GM18861 (cell line): ENCODE results near the gene ULK4.
"Not testable (repeated sequence)": the region's sequence is repeated elsewhere in the genome, so short reads cannot be mapped to it uniquely, and the experiment has no call there.

Experiments
- ATAC-seq: cut with Tn5 transposase; IDR thresholded peaks from one replicate; pipeline ENCODE4 v1.9.1; 2021; ENCODE audit not compliant: unreplicated experiment

The ULK4 gene

GRCh38 chr3:41651718-41652117 lies 310.2 kb downstream of the ULK4 start:
- no peak for ATAC-seq

GRCh38 chr3:41650406-41650805 lies 311.5 kb downstream of the ULK4 start:
- ATAC-seq: no peak

GRCh38 chr3:41649129-41649739 lies 312.7 kb downstream of the ULK4 start:
- no peak for ATAC-seq

- not testable (repeated sequence) for ATAC-seq
Measured at GRCh38 chr3:41647730-41648129, 314.2 kb downstream of the ULK4 start.

- ATAC-seq: no peak
Measured at GRCh38 chr3:41640076-41640475, 321.8 kb downstream of the ULK4 start.

GRCh38 chr3:41638381-41638780 lies 323.5 kb downstream of the ULK4 start:
- ATAC-seq: no peak

- ATAC-seq: no peak
Measured at GRCh38 chr3:41632700-41633099, 329.2 kb downstream of the ULK4 start.

GRCh38 chr3:41630708-41631107 lies 331.2 kb downstream of the ULK4 start:
- ATAC-seq: no peak

- ATAC-seq: no peak
Measured at GRCh38 chr3:41629986-41630385, 331.9 kb downstream of the ULK4 start.

GRCh38 chr3:41629072-41629471 lies 332.8 kb downstream of the ULK4 start:
- no peak for ATAC-seq

GRCh38 chr3:41627477-41628087 lies 334.3 kb downstream of the ULK4 start:
- no peak for ATAC-seq

- no peak for ATAC-seq
Measured at GRCh38 chr3:41612853-41613252, 349.1 kb downstream of the ULK4 start.

- no peak for ATAC-seq
Measured at GRCh38 chr3:41611008-41611407, 350.9 kb downstream of the ULK4 start.

GRCh38 chr3:41608347-41608746 lies 353.6 kb downstream of the ULK4 start:
- ATAC-seq: no peak

GRCh38 chr3:41603807-41604206 lies 358.1 kb downstream of the ULK4 start:
- ATAC-seq: no peak

GRCh38 chr3:41602121-41602520 lies 359.8 kb downstream of the ULK4 start:
- no peak for ATAC-seq

- no peak for ATAC-seq
Measured at GRCh38 chr3:41601404-41601987, 360.4 kb downstream of the ULK4 start.

GRCh38 chr3:41600616-41601015 lies 361.3 kb downstream of the ULK4 start:
- no peak for ATAC-seq

GRCh38 chr3:41599127-41599484 lies 362.8 kb downstream of the ULK4 start:
- ATAC-seq: no peak

GRCh38 chr3:41598402-41599126 lies 363.3 kb downstream of the ULK4 start:
- no peak for ATAC-seq

- no peak for ATAC-seq
Measured at GRCh38 chr3:41593774-41594173, 368.1 kb downstream of the ULK4 start.
